Measurements from ENCODE around the gene ARHGAP10.
"Not testable (repeated sequence)": the region's sequence is repeated elsewhere in the genome, so short reads cannot be mapped to it uniquely, and the experiment has no call there.

The ARHGAP10 gene

DNA sequence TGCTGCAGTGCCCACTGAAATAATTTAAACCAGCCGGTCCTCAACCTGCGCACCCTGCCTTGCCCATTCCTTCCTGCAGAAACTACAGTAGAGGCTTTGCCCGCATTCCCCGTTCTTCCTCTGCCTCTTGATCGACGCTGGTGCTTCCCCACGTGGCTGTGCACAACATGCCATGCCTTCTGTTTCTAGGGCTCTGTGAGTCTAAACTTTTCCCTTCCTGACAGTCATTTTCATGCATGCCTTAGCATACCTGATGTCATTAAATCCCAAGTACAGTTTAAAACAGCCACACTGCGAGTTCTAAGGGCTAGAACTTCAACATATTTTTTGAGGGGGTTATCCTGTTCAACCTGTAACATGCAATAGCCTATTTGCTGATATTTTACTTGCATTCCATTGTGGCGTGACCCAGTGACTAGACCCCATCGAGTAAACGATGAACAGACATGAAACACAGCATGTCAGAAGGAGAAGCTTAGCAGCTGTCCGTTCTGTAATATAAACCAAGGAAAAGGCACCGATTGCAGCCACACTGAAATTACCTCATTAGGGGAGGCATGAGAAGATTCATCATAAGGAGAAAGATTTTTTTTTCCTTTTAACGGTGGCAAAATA, 232.5 kb downstream of the ARHGAP10 start:
- DNase-seq, result no peak

GRCh38 chr4:147965056-147965455, 233.2 kb downstream of the ARHGAP10 start:
- DNase-seq, result no peak

- DNase-seq, result no peak
These were observed 234.0 kb downstream of the ARHGAP10 start for GRCh38 chr4:147965873-147966272.

GRCh38 chr4:147968641-147969040, 236.8 kb downstream of the ARHGAP10 start:
- no peak for DNase-seq

GRCh38 chr4:147969573-147970385, 237.9 kb downstream of the ARHGAP10 start:
- no peak for DNase-seq

GRCh38 chr4:147971116-147971515, 239.2 kb downstream of the ARHGAP10 start:
- DNase-seq, result no peak

DNA sequence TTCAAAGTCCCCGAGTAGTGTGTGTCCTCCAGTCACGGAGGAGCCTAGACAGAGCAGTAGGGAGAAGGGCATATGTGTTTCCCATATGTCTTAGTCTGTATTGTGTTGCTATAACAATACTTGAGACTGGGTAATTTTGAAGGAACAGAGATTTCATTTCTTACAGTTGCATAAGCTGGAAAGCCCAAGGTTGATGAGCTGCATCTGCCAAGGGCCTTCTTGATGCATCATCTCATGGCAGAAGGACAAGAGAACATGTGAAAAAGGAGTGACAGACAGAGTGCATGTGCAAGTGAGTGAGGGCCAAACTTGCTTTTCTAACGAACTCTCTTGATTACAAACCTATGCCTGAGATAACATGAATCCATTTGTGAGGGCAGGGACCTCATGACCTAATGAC, 243.4 kb downstream of the ARHGAP10 start:
- no peak for DNase-seq

- DNase-seq, result no peak
These were observed 244.3 kb downstream of the ARHGAP10 start for GRCh38 chr4:147975933-147976928.

GRCh38 chr4:147980586-147980985, 248.7 kb downstream of the ARHGAP10 start:
- DNase-seq, result no peak

- no peak for DNase-seq
These were observed 249.4 kb downstream of the ARHGAP10 start for GRCh38 chr4:147981305-147981704.

DNA sequence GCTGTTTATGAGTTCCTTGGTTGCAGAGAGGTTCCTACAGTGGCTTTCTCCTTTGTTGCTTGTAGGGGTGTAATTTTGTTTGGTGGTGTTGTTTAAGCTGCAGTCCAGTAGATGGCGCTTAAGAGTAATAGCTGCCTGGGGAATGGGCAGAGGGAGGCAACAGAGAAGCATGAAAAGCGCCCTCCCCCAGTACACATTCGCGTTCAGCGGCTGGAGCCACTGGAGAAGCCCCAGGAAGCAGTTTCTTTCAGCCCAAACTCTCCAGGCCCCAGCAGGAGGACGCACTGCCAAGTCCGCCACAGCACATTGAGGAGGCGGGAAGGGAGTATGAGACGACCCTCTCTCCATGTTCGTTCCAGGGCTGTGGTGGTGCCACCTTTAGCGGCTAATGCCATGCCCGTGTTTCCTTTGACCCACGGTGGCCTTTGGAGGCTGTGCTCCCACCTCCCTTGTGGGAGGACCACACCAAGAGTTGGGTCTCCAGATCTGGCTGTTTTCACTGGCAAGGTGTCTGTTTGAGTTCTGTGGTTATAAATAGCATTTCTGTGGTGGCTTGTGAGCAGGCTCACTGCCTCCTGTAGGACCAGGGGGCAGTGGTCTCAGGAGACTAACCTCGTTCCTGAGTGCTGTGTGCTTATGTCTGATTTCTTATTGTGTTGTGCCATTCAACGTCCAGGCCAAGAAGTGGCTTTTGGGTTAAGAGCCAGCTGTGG, 252.3 kb downstream of the ARHGAP10 start:
- peak; percentile 4 for DNase-seq

GRCh38 chr4:147984778-147985138, 252.9 kb downstream of the ARHGAP10 start:
- DNase-seq, result no peak

- no peak for DNase-seq
These were observed 253.5 kb downstream of the ARHGAP10 start for GRCh38 chr4:147985376-147985775.

GRCh38 chr4:147987252-147987651, 255.4 kb downstream of the ARHGAP10 start:
- no peak for DNase-seq

GRCh38 chr4:147991543-147992283, 259.8 kb downstream of the ARHGAP10 start:
- DNase-seq, result no peak

DNA sequence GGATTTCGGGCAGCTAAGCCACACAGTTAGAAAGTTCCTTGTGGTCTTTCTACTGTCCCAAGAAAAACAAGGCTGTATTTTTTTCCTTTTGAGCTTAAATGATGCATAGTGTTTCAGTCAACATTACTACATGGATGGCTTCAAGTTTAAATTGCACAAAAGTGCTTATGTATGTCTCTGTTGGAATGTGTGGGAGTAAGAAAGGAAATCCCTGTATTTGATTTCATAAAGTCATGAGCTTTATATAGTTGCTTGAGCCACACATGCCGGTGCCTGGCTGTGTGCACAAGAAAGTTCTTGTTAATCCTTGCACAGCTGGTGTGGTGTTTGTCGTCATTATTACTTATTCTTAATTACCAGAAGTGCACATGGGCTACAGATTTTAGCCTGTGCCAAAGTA, 262.2 kb downstream of the ARHGAP10 start:
- DNase-seq, result no peak

- DNase-seq, result no peak
These were observed 262.9 kb downstream of the ARHGAP10 start for GRCh38 chr4:147994491-147995385.

GRCh38 chr4:147996859-147997258, 265.0 kb downstream of the ARHGAP10 start:
- no peak for DNase-seq

DNA sequence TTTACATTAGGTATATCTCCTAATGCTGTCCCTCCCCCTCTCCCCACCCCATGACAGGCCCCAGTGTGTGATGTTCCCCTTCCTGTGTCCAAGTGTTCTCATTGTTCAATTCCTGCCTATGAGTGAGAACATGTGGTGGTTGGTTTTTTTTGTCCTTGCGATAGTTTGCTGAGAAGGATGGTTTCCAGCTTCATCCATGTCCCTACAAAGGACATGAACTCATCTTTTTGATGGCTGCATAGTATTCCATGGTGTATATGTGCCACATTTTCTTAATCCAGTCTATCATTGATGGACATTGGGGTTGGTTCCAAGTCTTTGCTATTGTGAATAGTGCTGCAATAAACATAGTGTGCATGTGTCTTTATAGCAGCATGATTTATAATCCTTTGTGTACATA, 268.1 kb downstream of the ARHGAP10 start:
- DNase-seq, result not testable (repeated sequence)

- DNase-seq, result no peak
These were observed 272.5 kb downstream of the ARHGAP10 start for GRCh38 chr4:148004228-148004857.

Measured in stimulated activated CD4-positive, alpha-beta T cell treated with anti-CD3 and anti-CD28 coated beads, Interleukin-1b, Interleukin-23, amount 100 ng/mL, for 48 hours (primary cell).